ENCODE results near the gene KIAA1328. TPM values are rescaled to one million over a fixed set of nuclear protein-coding genes. Genes with fewer than 3 reads are reported as not detected.

Gene KIAA1328
- total and polyA plus RNA-seq, 4 donors: 9.0 to 22.3 (median 13.9) TPM

DNA sequence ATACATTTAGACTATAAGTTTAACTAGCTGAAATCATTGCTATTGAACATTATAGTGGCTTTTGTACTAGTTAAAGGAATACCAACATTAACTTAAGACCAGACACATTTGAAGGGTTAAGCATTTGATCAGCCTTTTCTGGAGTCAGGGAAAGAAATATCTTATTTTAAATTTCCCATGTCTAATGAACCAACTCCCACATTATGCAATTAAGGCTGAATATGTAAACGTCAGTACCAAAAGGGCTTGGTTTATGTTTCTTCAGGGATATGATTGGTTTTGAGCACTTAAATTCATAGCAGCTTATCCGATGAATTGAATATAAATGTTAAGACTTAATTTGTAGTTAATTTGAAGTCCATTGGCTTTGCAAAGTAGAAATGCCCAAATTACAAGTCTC lies 344.5 kb downstream of the KIAA1328 start:
- Histone ChIP-seq H3K9me3 (ENCODE audit: control insufficient read depth, insufficient read depth, low read length) (no peaks in the 10 kb centered on the region), H3K4me3 (ENCODE audit: low read depth, low read length) (no peak overlapping the region), H3K27ac (ENCODE audit: low read depth, low read length) (no peak overlapping the region), H3K36me3 (ENCODE audit: control insufficient read depth, insufficient read depth, low read length) (no peaks in the 10 kb centered on the region), H3K27me3 (ENCODE audit: control insufficient read depth, insufficient read depth, low read length) (no peaks in the 10 kb centered on the region), H3K4me1 (ENCODE audit: control insufficient read depth, insufficient read depth, low read length) (no peaks in the 10 kb centered on the region)
- no CpG with 5 or more reads among the region's 2 CpGs for WGBS (ENCODE audit: insufficient coverage)
- no peak for DNase-seq (ENCODE audit: low read depth in 4 of 6, low spot score in 6 of 6)

DNA sequence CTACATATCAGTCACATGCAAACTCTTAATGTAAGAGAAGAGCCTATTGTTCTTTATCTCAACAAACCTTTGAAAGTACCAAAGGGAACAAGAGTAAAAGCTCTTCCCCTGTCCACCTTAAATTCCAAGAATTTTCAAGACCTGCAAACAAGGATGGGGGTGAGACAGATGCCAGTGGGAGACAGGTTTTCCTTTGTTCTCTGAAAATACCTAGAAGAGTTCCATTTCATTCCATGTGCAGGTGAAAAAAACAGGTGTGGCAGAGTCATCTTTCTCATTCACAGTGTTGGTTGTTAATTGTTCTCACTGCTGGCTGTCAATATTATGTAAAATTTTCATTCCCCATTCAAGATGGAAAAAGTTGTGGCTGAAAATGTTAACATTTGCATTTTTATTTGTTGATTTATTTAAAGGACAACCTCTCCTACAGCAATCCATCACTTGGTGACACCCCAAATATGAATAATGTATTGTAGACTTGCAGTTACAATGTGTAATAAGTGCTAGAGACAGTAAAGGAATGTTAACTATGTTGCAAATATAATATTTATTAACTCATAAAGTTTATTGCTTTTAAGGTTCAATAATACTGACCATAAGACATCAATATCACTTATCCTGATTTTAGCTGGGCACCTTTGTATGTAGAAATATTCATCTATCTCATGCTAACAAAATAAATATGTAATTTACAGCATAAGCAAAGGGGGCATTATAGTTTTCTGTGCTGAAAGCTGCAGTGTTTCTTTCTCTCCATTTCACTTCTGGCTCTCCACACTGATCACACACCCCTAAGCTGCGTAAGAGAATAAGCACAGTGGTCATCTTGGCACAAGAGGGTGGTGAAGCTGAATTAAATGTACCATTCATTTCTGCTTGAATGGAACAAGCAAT lies 347.0 kb downstream of the KIAA1328 start:
- DNase-seq (ENCODE audit: low read depth in 4 of 6, low spot score in 6 of 6): no peak
- H3K4me1 ChIP-seq (ENCODE audit: control insufficient read depth, insufficient read depth, low read length): no peaks in the 10 kb centered on the region
- H3K27me3 ChIP-seq (ENCODE audit: control insufficient read depth, insufficient read depth, low read length): no peaks in the 10 kb centered on the region
- H3K27ac ChIP-seq (ENCODE audit: low read depth, low read length): no peak overlapping the region
- no peaks in the 10 kb centered on the region for H3K9me3 ChIP-seq (ENCODE audit: control insufficient read depth, insufficient read depth, low read length)
- H3K36me3 ChIP-seq (ENCODE audit: control insufficient read depth, insufficient read depth, low read length): no peaks in the 10 kb centered on the region
- no peak overlapping the region for H3K4me3 ChIP-seq (ENCODE audit: low read depth, low read length)
- WGBS (ENCODE audit: insufficient coverage): no CpG with 5 or more reads among the region's 1 CpG

DNA sequence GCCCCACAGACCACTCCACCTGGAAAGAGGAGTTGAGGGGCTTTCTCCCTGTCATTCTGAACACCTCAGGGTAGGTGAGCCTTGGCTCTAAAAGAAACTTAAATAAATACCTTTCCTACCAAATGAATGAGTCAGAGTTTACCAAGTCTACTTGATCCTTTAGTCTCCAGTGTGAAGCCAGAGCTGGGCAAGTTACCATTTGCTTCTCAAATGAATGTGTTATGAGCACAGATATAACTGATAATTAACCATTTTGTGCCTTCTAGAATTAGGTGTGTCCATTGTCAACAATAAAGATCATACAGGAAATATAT lies 347.7 kb downstream of the KIAA1328 start:
- Histone ChIP-seq H3K36me3 (ENCODE audit: control insufficient read depth, insufficient read depth, low read length) (no peaks in the 10 kb centered on the region), H3K27ac (ENCODE audit: low read depth, low read length) (no peak overlapping the region), H3K27me3 (ENCODE audit: control insufficient read depth, insufficient read depth, low read length) (no peaks in the 10 kb centered on the region), H3K9me3 (ENCODE audit: control insufficient read depth, insufficient read depth, low read length) (no peaks in the 10 kb centered on the region), H3K4me1 (ENCODE audit: control insufficient read depth, insufficient read depth, low read length) (no peaks in the 10 kb centered on the region), H3K4me3 (ENCODE audit: low read depth, low read length) (no peak overlapping the region)
- no peak for DNase-seq (ENCODE audit: low read depth in 4 of 6, low spot score in 6 of 6)

DNA sequence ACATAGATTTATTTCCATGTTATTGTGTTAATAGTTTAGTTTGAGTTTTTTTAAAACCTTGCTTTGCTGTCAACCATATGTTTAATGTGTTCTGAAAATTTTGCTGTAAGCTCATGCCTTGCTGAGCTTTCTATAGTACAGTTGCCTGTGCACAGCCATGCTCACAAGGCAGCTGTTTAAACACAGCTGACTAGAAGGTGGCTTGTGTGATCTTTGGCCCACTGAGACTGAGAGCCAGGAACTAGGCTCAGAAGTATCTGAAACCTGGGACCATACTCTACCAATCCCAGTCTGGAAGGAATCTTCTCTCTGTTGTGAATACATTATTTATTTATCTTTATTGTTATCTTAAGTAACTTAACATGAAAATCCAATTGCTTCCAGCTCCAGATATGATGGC lies 350.5 kb downstream of the KIAA1328 start:
- Histone ChIP-seq H3K27ac (ENCODE audit: low read depth, low read length) (no peak overlapping the region), H3K36me3 (ENCODE audit: control insufficient read depth, insufficient read depth, low read length) (no peaks in the 10 kb centered on the region), H3K9me3 (ENCODE audit: control insufficient read depth, insufficient read depth, low read length) (no peaks in the 10 kb centered on the region), H3K4me3 (ENCODE audit: low read depth, low read length) (no peak overlapping the region), H3K27me3 (ENCODE audit: control insufficient read depth, insufficient read depth, low read length) (no peaks in the 10 kb centered on the region), H3K4me1 (ENCODE audit: control insufficient read depth, insufficient read depth, low read length) (no peaks in the 10 kb centered on the region)
- peak in 1 of 6 donors; percentile 35 for DNase-seq (ENCODE audit: low read depth in 4 of 6, low spot score in 6 of 6)

DNA sequence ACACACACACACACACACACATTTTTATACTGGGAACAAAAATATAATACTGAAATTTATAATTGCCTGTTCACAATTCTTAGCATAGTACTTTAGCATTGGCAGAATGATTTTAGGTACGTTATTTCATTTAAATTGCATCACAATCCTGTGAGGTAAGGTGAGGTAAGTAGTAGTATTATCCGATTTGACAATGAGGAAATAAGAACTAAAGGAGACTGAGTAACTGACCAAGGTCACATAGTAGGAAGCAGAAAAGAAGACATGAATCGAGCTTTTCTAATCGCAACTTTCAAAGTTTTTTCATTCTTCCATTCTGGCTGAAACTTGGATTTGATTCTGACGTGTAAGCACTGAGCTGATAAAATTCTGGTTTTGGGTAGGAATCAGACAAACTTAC lies 351.2 kb downstream of the KIAA1328 start:
- Histone ChIP-seq H3K4me3 (ENCODE audit: low read depth, low read length) (no peak overlapping the region), H3K9me3 (ENCODE audit: control insufficient read depth, insufficient read depth, low read length) (no peaks in the 10 kb centered on the region), H3K27ac (ENCODE audit: low read depth, low read length) (no peak overlapping the region), H3K27me3 (ENCODE audit: control insufficient read depth, insufficient read depth, low read length) (no peaks in the 10 kb centered on the region), H3K36me3 (ENCODE audit: control insufficient read depth, insufficient read depth, low read length) (no peaks in the 10 kb centered on the region), H3K4me1 (ENCODE audit: control insufficient read depth, insufficient read depth, low read length) (no peaks in the 10 kb centered on the region)
- DNase-seq (ENCODE audit: low read depth in 4 of 6, low spot score in 6 of 6): no peak
- 89% methylated on average over 1 of the region's 5 CpGs for WGBS (ENCODE audit: insufficient coverage)

DNA sequence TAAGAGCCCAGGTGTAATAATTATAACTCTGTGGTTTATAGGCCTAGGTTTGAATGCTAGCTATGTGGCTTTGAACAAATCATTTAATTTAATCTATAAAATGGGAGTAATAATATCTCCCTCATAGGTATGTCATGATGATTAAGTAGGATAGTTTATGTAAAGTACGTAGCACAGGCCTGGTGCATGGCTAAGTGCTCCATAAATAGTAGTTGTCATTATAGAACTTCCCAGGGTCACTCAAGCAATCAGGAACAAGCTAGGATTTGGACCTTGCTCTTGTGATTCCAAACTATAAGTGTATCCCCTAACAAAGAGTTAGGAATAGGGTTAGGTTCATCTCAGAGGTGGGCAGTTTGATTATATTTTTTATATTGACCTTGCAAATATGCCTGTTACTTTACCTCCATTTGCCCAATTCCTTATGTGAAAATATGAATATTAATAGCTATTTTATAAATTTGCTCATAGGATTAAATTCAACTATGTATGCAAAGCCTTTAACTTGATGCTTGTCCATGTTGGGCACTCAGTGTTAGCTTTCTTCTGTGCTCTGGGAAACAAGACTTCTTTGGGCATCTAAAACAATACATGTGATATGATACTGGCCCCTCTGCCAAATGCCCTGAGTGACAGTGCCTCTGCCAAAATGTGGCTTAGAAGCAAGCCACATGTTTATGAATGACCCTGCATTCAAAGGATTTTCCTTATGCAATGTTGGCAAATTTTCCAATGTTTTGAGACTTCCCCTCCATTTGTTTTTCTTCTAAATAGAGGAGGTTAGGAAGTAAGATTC lies 353.6 kb downstream of the KIAA1328 start:
- H3K27me3 ChIP-seq (ENCODE audit: control insufficient read depth, insufficient read depth, low read length): no peaks in the 10 kb centered on the region
- no CpG with 5 or more reads among the region's 1 CpG for WGBS (ENCODE audit: insufficient coverage)
- H3K36me3 ChIP-seq (ENCODE audit: control insufficient read depth, insufficient read depth, low read length): no peaks in the 10 kb centered on the region
- H3K4me3 ChIP-seq (ENCODE audit: low read depth, low read length): no peak overlapping the region
- DNase-seq (ENCODE audit: low read depth in 4 of 6, low spot score in 6 of 6): no peak
- H3K27ac ChIP-seq (ENCODE audit: low read depth, low read length): no peak overlapping the region
- H3K4me1 ChIP-seq (ENCODE audit: control insufficient read depth, insufficient read depth, low read length): no peaks in the 10 kb centered on the region
- no peaks in the 10 kb centered on the region for H3K9me3 ChIP-seq (ENCODE audit: control insufficient read depth, insufficient read depth, low read length)

DNA sequence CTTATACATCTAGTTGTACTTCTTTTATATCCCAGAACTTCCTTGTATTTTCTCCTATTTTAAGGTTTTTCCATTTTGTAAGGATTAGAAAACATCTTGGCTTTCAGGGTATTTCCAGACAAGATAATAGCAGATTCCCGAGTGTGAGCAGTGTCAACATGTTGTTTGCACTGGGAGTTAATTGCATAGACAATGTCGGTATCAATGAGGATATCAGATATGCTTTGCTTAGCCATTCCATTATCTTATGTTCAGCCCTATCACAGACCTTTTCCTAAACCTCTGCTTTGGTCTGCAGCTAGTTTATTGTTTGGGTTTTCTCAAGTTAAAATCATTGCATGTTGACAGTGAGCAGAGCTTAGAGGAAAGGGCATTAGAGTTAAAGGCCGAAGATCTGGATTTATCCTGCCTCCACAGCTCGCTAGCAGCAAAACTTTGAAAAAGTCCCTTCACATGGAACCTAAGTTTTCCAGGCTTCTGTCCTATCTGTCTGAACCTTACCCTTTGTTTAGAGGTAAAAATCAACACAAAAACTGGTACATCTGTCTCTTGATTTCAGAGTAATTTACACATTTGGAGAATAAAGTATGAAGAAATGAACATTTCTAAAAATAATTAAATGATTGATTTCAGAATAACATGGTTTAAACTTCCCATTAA lies 355.4 kb downstream of the KIAA1328 start:
- no peaks in the 10 kb centered on the region for H3K27me3 ChIP-seq (ENCODE audit: control insufficient read depth, insufficient read depth, low read length)
- no CpG with 5 or more reads among the region's 4 CpGs for WGBS (ENCODE audit: insufficient coverage)
- H3K36me3 ChIP-seq (ENCODE audit: control insufficient read depth, insufficient read depth, low read length): no peaks in the 10 kb centered on the region
- no peak for DNase-seq (ENCODE audit: low read depth in 4 of 6, low spot score in 6 of 6)
- no peaks in the 10 kb centered on the region for H3K4me1 ChIP-seq (ENCODE audit: control insufficient read depth, insufficient read depth, low read length)
- no peak overlapping the region for H3K4me3 ChIP-seq (ENCODE audit: low read depth, low read length)
- H3K9me3 ChIP-seq (ENCODE audit: control insufficient read depth, insufficient read depth, low read length): no peaks in the 10 kb centered on the region
- H3K27ac ChIP-seq (ENCODE audit: low read depth, low read length): no peak overlapping the region

DNA sequence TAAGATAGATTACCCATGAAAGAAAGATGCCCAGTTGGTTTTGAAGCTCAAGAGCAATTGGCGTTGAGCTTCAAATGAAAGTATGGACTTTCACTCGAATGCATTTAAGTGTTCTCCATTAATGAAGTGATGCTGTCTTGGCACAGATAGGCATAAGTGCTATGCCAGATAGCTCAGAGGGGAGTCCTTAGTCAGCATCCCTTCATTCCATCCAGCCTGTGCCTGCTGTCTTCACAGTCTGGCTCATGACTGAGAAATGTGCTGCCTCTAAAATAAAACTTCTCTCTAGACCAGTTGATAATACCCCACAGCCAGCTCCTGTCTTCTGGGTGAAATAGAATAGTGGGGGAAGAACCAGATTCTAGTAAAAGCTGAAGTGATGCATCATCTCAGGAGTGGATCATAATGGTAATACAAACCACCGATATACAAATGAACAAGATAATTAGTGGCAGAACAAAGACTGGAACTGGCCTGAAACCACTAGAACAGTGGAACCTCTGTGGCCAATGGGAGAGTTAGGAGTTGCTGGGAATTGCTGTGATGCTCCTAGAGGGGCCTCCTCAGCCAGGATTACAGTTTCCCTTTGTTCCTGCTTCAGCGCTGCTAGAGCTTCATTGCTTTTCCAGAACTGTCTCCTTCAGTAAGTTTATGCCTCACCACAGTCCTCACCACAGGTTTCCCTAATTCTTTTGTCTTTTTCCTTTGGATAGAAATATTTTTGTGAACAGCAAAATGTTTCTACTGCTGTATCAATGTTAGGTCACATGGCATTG lies 359.3 kb downstream of the KIAA1328 start:
- 43% methylated on average over 2 of the region's 4 CpGs for WGBS (ENCODE audit: insufficient coverage)
- Histone ChIP-seq H3K4me3 (ENCODE audit: low read depth, low read length) (no peak overlapping the region), H3K27me3 (ENCODE audit: control insufficient read depth, insufficient read depth, low read length) (no peaks in the 10 kb centered on the region), H3K9me3 (ENCODE audit: control insufficient read depth, insufficient read depth, low read length) (no peaks in the 10 kb centered on the region), H3K36me3 (ENCODE audit: control insufficient read depth, insufficient read depth, low read length) (no peaks in the 10 kb centered on the region), H3K27ac (ENCODE audit: low read depth, low read length) (no peak overlapping the region), H3K4me1 (ENCODE audit: control insufficient read depth, insufficient read depth, low read length) (no peaks in the 10 kb centered on the region)
- DNase-seq (ENCODE audit: low read depth in 4 of 6, low spot score in 6 of 6): peak in 1 of 6 donors; percentile 31

DNA sequence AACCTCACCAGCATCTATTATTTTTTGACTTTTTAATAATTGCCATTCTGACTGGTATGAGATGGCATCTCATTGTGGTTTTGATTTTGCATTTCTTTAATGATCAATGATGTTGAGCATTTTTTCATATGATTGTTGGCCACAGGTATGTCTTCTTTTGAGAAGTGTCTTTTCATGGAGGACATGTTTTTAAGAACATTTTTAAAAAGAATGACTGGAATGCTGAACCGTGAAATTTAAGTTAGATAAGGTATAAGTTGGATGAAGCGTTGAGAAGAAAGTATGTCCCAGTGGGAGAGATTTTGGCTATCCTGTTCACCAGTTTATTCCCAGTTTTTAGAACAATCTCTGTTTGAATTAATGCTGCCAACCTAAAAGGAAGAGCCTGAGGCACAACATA lies 370.8 kb downstream of the KIAA1328 start:
- H3K4me3 ChIP-seq (ENCODE audit: low read depth, low read length): no peak overlapping the region
- DNase-seq (ENCODE audit: low read depth in 4 of 6, low spot score in 6 of 6): no peak
- 100% methylated on average over 2 of the region's 2 CpGs for WGBS (ENCODE audit: insufficient coverage)
- H3K27ac ChIP-seq (ENCODE audit: low read depth, low read length): no peak overlapping the region
- no peaks in the 10 kb centered on the region for H3K27me3 ChIP-seq (ENCODE audit: control insufficient read depth, insufficient read depth, low read length)
- H3K9me3 ChIP-seq (ENCODE audit: control insufficient read depth, insufficient read depth, low read length): peaks cover 6% of the 10 kb centered on the region
- H3K36me3 ChIP-seq (ENCODE audit: control insufficient read depth, insufficient read depth, low read length): no peaks in the 10 kb centered on the region
- no peaks in the 10 kb centered on the region for H3K4me1 ChIP-seq (ENCODE audit: control insufficient read depth, insufficient read depth, low read length)

All from spinal cord (tissue), 10 donors.